CD4-positive, alpha-beta T cell (primary cell): ENCODE data around the gene NPRL2. TPM values are rescaled to one million over a fixed set of nuclear protein-coding genes. Genes with fewer than 3 reads are reported as not detected.
A peak's percentile ranks its signal among the peaks of the same experiment; 100 is the strongest.

ENCODE experiments used
- ATAC-seq: fragments of 200-7000 bp; cut with Tn5 transposase; one replicate; pipeline ENCODE4 v1.10.0; 2022; ENCODE audit warnings: mild to moderate bottlenecking; ENCODE audit not compliant: poor library complexity
- CTCF ChIA-PET: fragments of 350-600 bp; sonication (Branson Sonifier 250); formaldehyde crosslinking; loops from one replicate; lab custom pipeline; 2021; ENCODE audit warnings: antibody characterized with exemption, inconsistent platforms; lab: Charles Lee
- POLR2A ChIA-PET: fragments of 350-600 bp; sonication (Branson Sonifier 250); formaldehyde crosslinking; loops from one replicate; lab custom pipeline; 2021; ENCODE audit warnings: antibody characterized with exemption, inconsistent platforms; lab: Charles Lee
- DNase-seq, 14 experiments: peaks; one replicate each; pipeline ENCODE4 v3.0.0-alpha.2; 2013 to 2020; ENCODE audit warnings: mixed read lengths in 2 of 14
- H3K27ac ChIP-seq, 2 donors: one replicate each; pipeline versions ENCODE4 v1.5.1 to v1.7.0; 2013; ENCODE audit warnings: low read length in 2 of 2, low read depth in 1 of 2, mild to moderate bottlenecking in 1 of 2
- H3K27me3 ChIP-seq, 2 experiments: 1 replicate in 1 of 2; 2 replicates in 1 of 2; pipeline versions ENCODE4 v1.6.1 to v1.7.0; 2013; ENCODE audit warnings: low read length in 2 of 2, control low read depth in 1 of 2, mild to moderate bottlenecking in 1 of 2, moderate library complexity in 1 of 2; ENCODE audit not compliant: insufficient read depth in 2 of 2, control insufficient read depth in 1 of 2
- H3K36me3 ChIP-seq: one replicate; pipeline ENCODE4 v1.6.1; 2013; ENCODE audit warnings: low read length, control low read depth; ENCODE audit not compliant: insufficient read depth
- H3K4me1 ChIP-seq: one replicate; pipeline ENCODE4 v1.6.1; 2013; ENCODE audit warnings: low read length, control low read depth; ENCODE audit not compliant: insufficient read depth
- H3K4me3 ChIP-seq: one replicate; pipeline ENCODE4 v1.5.1; 2013; ENCODE audit warnings: mild to moderate bottlenecking, low read length, moderate library complexity
- H3K9me3 ChIP-seq, 2 experiments: 1 replicate in 1 of 2; 2 replicates in 1 of 2; pipeline versions ENCODE4 v1.6.1 to v1.7.0; 2013; ENCODE audit warnings: low read length in 2 of 2, mild to moderate bottlenecking in 2 of 2, control low read depth in 1 of 2, moderate library complexity in 1 of 2; ENCODE audit not compliant: control insufficient read depth in 1 of 2, insufficient read depth in 1 of 2
- H3K27ac Mint-ChIP-seq: one replicate; pipeline ENCODE4 v1.8.0; 2020; ENCODE audit warnings: mixed read lengths
- H3K27me3 Mint-ChIP-seq: one replicate; pipeline ENCODE4 v1.8.0; 2021; ENCODE audit warnings: mixed read lengths
- H3K36me3 Mint-ChIP-seq: one replicate; pipeline ENCODE4 v1.8.0; 2021; ENCODE audit warnings: low read depth, mixed read lengths
- H3K4me1 Mint-ChIP-seq: one replicate; pipeline ENCODE4 v1.8.0; 2021; ENCODE audit warnings: low read depth, mixed read lengths
- H3K4me3 Mint-ChIP-seq: one replicate; pipeline ENCODE4 v1.8.0; 2020; ENCODE audit warnings: mild to moderate bottlenecking, mixed read lengths
- H3K9me3 Mint-ChIP-seq: one replicate; pipeline ENCODE4 v1.8.0; 2020; ENCODE audit warnings: mixed read lengths
- CTCF ChIP-seq: fragments of 200-600 bp; IDR thresholded peaks from one replicate; pipeline ENCODE4 v1.8.0; 2022; ENCODE audit warnings: antibody characterized with exemption, mild to moderate bottlenecking
- intact Hi-C, 2 experiments: fragments of 100-400 bp; cut with DNase I in 1 of 2; cut with micrococcal nuclease in 1 of 2; formaldehyde crosslinking; loops; one replicate each; pipeline versions ENCODE4 v1.15.1 to v1.9.0; 2023 to 2025; cut with DNase I, micrococcal nuclease
- total RNA-seq, 174 experiments: library from RNA in 2 of 174; stranded (reverse) in 2 of 174; gene quantifications; one replicate each; pipeline ENCODE4 v1.2.3 and lab custom pipeline; 2021 to 2026

The NPRL2 gene
- total RNA-seq, 2 experiments from 2014 or later = 29.4 to 33.2 TPM

- ChIA-PET CTCF (interaction anchor here (2.0 kb wide), 1 partner anchor 18 kb away, joined by 6 read pairs; no protein-coding TSS in a partner anchor), POLR2A (interaction anchor here (0.6 to 7.9 kb wide), 2 partner anchors 7 to 1611 kb away, joined by 3 to 214 read pairs; partner anchors contain the start of genes CYB561D2 and NPRL2)
- Histone ChIP-seq H3K27ac (peak overlapping the region; percentile 39 to 72), H3K27me3 (no peaks in the 10 kb centered on the region), H3K36me3 (no peaks in the 10 kb centered on the region), H3K4me3 (no peak overlapping the region), H3K9me3 (no peaks in the 10 kb centered on the region), H3K4me1 (peaks cover 71% of the 10 kb centered on the region)
- Mint-ChIP-seq H3K27me3 (no peaks in the 10 kb centered on the region), H3K36me3 (peaks cover 9% of the 10 kb centered on the region), H3K27ac (peak overlapping the region; percentile 79), H3K9me3 (no peaks in the 10 kb centered on the region), H3K4me3 (peak overlapping the region; percentile 84), H3K4me1 (peaks cover 60% of the 10 kb centered on the region)
- DNase-seq = no peak
- no peak for TF ChIP-seq CTCF
- intact Hi-C loops = no loop called here
- no peak for ATAC-seq
These were observed 8.5 kb downstream of the NPRL2 start for GRCh38 chr3:50341996-50342650.

GRCh38 chr3:50341537-50341936, 9.0 kb downstream of the NPRL2 start:
- Histone ChIP-seq H3K27me3 (no peaks in the 10 kb centered on the region), H3K36me3 (no peaks in the 10 kb centered on the region), H3K9me3 (no peaks in the 10 kb centered on the region), H3K27ac (peak overlapping the region; percentile 39 to 72), H3K4me1 (peaks cover 69% of the 10 kb centered on the region), H3K4me3 (peak overlapping the region; percentile 93)
- POLR2A ChIA-PET = interaction anchor here (0.6 to 7.9 kb wide), 8 partner anchors 8 to 1611 kb away, joined by 3 to 214 read pairs (median 6); partner anchors contain the start of genes CYB561D2, HEMK1, HYAL3 and IFRD2
- intact Hi-C loops = no loop called here
- no peak for TF ChIP-seq CTCF
- CTCF ChIA-PET = interaction anchor here (2.0 kb wide), 1 partner anchor 17 kb away, joined by 6 read pairs; no protein-coding TSS in a partner anchor
- Mint-ChIP-seq H3K36me3 (peaks cover 12% of the 10 kb centered on the region), H3K9me3 (no peaks in the 10 kb centered on the region), H3K27me3 (no peaks in the 10 kb centered on the region), H3K4me1 (peaks cover 61% of the 10 kb centered on the region), H3K4me3 (peak overlapping the region; percentile 84), H3K27ac (peak overlapping the region; percentile 79)
- DNase-seq (no peak), ATAC-seq (no peak)

- H3K27ac Mint-ChIP-seq = peak within 1 kb of the TSS; percentile 95
- no peaks in the 10 kb centered on the region for H3K27me3 Mint-ChIP-seq
- Histone ChIP-seq H3K27ac (peak within 1 kb of the TSS; percentile 63 to 72), H3K27me3 (no peaks in the 10 kb centered on the region), H3K36me3 (no peaks in the 10 kb centered on the region), H3K4me3 (peak within 1 kb of the TSS; percentile 93), H3K4me1 (peaks cover 70% of the 10 kb centered on the region), H3K9me3 (no peaks in the 10 kb centered on the region)
- intact Hi-C loops = no loop called here
- no peaks in the 10 kb centered on the region for H3K9me3 Mint-ChIP-seq
- DNase-seq (peak in 12 of 14 experiments; percentile 35 to 89 (median 51)), ATAC-seq (peak; percentile 20)
- H3K36me3 Mint-ChIP-seq = peaks cover 16% of the 10 kb centered on the region
- ChIA-PET POLR2A (interaction anchor here (0.6 to 7.9 kb wide), 12 partner anchors 9 to 261 kb away, joined by 3 to 214 read pairs (median 6); partner anchors contain the start of genes C3orf18, CYB561D2, GNAI2 and HEMK1), CTCF (interaction anchor here (2.0 kb wide), 1 partner anchor 16 kb away, joined by 6 read pairs; no protein-coding TSS in a partner anchor)
- peak within 1 kb of the TSS; percentile 96 for H3K4me3 Mint-ChIP-seq
- TF ChIP-seq CTCF = no peak
- peaks cover 63% of the 10 kb centered on the region for H3K4me1 Mint-ChIP-seq
These were observed 9.9 kb downstream of the NPRL2 start, which contains the start of gene RASSF1 for GRCh38 chr3:50340448-50341329. Gene RASSF1, minus strand, starts transcription at chr3:50340836. Its CDS starts 31 bp downstream, at chr3:50340805.
